H1 (cell line): ENCODE data around the gene RSAD2.

Source experiments
- CBX8 ChIP-seq: fragments of 300-800, 300-1000 bp; sonication (generic); IDR thresholded peaks from 2 replicates; pipeline ENCODE4 v1.7.1; 2016; ENCODE audit warnings: low read depth, low read length, borderline replicate concordance
- CEBPB ChIP-seq: IDR thresholded peaks from 2 replicates; pipeline ENCODE4 v1.6.1; 2012; ENCODE audit warnings: low read depth, low read length
- EP300 ChIP-seq, 2 experiments: IDR thresholded peaks; 1 replicate in 1 of 2; 2 replicates in 1 of 2; pipeline ENCODE4 v1.6.1; 2011 to 2012; ENCODE audit warnings: low read depth in 2 of 2, low read length in 2 of 2, mild to moderate bottlenecking in 2 of 2, borderline replicate concordance in 1 of 2, inconsistent platforms in 1 of 2, moderate library complexity in 1 of 2
- EZH2 ChIP-seq: fragments of 200-600 bp; sonication (generic); IDR thresholded peaks from 2 replicates; pipeline ENCODE4 v1.7.1; 2012; ENCODE audit warnings: low read depth, mild to moderate bottlenecking, moderate library complexity, low read length, inconsistent platforms; ENCODE audit not compliant: severe bottlenecking
- MAX ChIP-seq: IDR thresholded peaks from 2 replicates; pipeline ENCODE4 v1.6.1; 2012; ENCODE audit warnings: inconsistent platforms
- POLR2A ChIP-seq, 2 experiments: IDR thresholded peaks; 1 replicate in 1 of 2; 2 replicates in 1 of 2; pipeline ENCODE4 v1.6.1; 2011; ENCODE audit warnings: low read depth in 2 of 2, low read length in 2 of 2, mild to moderate bottlenecking in 2 of 2; ENCODE audit errors: control extremely low read depth in 1 of 2
- POLR2AphosphoS5 ChIP-seq: IDR thresholded peaks from 2 replicates; pipeline ENCODE4 v1.6.1; 2011; ENCODE audit warnings: low read depth, low read length
- SP2 ChIP-seq: IDR thresholded peaks from 2 replicates; pipeline ENCODE4 v1.6.1; 2012; ENCODE audit warnings: mild to moderate bottlenecking, low read length, inconsistent platforms
- TAF1 ChIP-seq: IDR thresholded peaks from 2 replicates; pipeline ENCODE4 v1.6.1; 2011; ENCODE audit warnings: mild to moderate bottlenecking, low read depth, low read length
- TF ChIP-seq, protein P1 (sequence below), 3 experiments: IDR thresholded peaks; 1 replicate in 2 of 3; 2 replicates in 1 of 3; pipeline versions ENCODE4 v1.5.1 to v1.6.1; 2011; ENCODE audit warnings: low read length in 3 of 3, mild to moderate bottlenecking in 3 of 3, inconsistent platforms in 2 of 3, low read depth in 1 of 3, moderate library complexity in 1 of 3; ENCODE audit not compliant: insufficient read depth in 1 of 3; ENCODE audit errors: control extremely low read depth in 1 of 3
- TF ChIP-seq, protein P2 (sequence below): IDR thresholded peaks from 2 replicates; pipeline ENCODE4 v1.6.1; 2012; ENCODE audit warnings: low read length, inconsistent platforms
- TF ChIP-seq, protein P3 (sequence below): IDR thresholded peaks from 2 replicates; pipeline ENCODE4 v1.6.1; 2011; ENCODE audit warnings: low read depth, mild to moderate bottlenecking, low read length; ENCODE audit not compliant: insufficient read depth

DNA sequence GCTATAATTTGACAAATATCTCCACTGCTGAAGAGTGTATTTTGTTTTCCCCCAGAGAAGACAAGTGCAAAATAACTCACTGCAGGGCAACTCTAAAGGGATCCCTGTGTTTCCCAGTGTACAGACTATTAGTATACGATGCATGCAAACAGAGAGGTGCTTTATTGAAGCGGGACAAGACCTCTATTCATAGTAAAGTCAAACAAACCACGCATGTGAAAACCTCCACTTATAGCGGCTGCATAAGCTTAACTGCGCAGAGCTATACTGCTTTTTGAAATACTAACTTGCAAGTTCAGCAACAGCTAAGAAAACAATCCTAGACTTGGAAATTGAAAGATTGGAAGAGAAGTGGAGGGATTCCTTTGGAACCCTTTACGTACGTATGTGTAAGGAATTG is 55.3 kb downstream of the RSAD2 start:
- TF ChIP-seq CBX8 (no peak), EZH2 (no peak), POLR2AphosphoS5 (no peak), MAX (no peak), EP300 (IDR thresholded peaks at IDR 0.05; ENCODE audit: borderline replicate concordance in 1 of 2, low read depth in 2 of 2, low read length in 2 of 2) (no peak), TAF1 (no peak), POLR2A (IDR thresholded peaks at IDR 0.05; ENCODE audit: control extremely low read depth in 1 of 2, low read depth in 2 of 2, low read length in 2 of 2) (no peak), SP2 (no peak), CEBPB (no peak)
- TF ChIP-seq, protein P1, sequence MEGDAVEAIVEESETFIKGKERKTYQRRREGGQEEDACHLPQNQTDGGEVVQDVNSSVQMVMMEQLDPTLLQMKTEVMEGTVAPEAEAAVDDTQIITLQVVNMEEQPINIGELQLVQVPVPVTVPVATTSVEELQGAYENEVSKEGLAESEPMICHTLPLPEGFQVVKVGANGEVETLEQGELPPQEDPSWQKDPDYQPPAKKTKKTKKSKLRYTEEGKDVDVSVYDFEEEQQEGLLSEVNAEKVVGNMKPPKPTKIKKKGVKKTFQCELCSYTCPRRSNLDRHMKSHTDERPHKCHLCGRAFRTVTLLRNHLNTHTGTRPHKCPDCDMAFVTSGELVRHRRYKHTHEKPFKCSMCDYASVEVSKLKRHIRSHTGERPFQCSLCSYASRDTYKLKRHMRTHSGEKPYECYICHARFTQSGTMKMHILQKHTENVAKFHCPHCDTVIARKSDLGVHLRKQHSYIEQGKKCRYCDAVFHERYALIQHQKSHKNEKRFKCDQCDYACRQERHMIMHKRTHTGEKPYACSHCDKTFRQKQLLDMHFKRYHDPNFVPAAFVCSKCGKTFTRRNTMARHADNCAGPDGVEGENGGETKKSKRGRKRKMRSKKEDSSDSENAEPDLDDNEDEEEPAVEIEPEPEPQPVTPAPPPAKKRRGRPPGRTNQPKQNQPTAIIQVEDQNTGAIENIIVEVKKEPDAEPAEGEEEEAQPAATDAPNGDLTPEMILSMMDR (IDR thresholded peaks at IDR 0.05; ENCODE audit: control extremely low read depth in 1 of 3, insufficient read depth in 1 of 3, low read depth in 1 of 3, low read length in 3 of 3): no peak
- TF ChIP-seq, protein P2, sequence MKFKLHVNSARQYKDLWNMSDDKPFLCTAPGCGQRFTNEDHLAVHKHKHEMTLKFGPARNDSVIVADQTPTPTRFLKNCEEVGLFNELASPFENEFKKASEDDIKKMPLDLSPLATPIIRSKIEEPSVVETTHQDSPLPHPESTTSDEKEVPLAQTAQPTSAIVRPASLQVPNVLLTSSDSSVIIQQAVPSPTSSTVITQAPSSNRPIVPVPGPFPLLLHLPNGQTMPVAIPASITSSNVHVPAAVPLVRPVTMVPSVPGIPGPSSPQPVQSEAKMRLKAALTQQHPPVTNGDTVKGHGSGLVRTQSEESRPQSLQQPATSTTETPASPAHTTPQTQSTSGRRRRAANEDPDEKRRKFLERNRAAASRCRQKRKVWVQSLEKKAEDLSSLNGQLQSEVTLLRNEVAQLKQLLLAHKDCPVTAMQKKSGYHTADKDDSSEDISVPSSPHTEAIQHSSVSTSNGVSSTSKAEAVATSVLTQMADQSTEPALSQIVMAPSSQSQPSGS: no peak
- TF ChIP-seq, protein P3, sequence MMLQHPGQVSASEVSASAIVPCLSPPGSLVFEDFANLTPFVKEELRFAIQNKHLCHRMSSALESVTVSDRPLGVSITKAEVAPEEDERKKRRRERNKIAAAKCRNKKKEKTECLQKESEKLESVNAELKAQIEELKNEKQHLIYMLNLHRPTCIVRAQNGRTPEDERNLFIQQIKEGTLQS: no peak
